ENCODE data around the gene ZSWIM1. TPM values are rescaled to one million over a fixed set of nuclear protein-coding genes. Genes with fewer than 3 reads are reported as not detected.

ZSWIM1 gene
- total and polyA plus RNA-seq, 2 of the 8 experiments (the other 6 are each of a cell fraction or from before 2014, with no cell fraction given): 14.1 to 15.6 TPM

GRCh38 chr20:45845452-45845851 is 35.6 kb upstream of the ZSWIM1 start:
- ChIA-PET CTCF (ENCODE audit: partially characterized antibody) (interaction anchor here (1.2 kb wide), 2 partner anchors 22 to 46 kb away, joined by 3 to 6 read pairs; no protein-coding TSS in a partner anchor), POLR2A (ENCODE audit: partially characterized antibody) (interaction anchor here (0.7 to 13.8 kb wide), 7 partner anchors 9 to 89 kb away, joined by 3 to 178 read pairs (median 5); partner anchors contain the start of genes ACOT8, PCIF1, SNX21 and ZSWIM1)
- no peak for FAIRE-seq

More at GRCh38 chr20:45845452-45845851, 35.6 kb upstream of the ZSWIM1 start:
- H3K79me1 ChIP-seq (ENCODE audit: low read depth, low read length): no peaks in the 10 kb centered on the region
- H4K91ac ChIP-seq (replicated peaks; ENCODE audit: insufficient read length, low read length): no peak overlapping the region
- peaks cover 15 to 61% (median 27%) of the 10 kb centered on the region in 4 experiments for H3K36me3 ChIP-seq (ENCODE audit: control insufficient read depth in 2 of 4, insufficient read depth in 4 of 4, low read length in 3 of 4)
- H3K4ac ChIP-seq (replicated peaks; ENCODE audit: insufficient read length, low read depth, low read length): no peak overlapping the region
- TF ChIP-seq MAX (IDR thresholded peaks at IDR 0.05): no peak
- no peak for TF ChIP-seq YY1 (IDR thresholded peaks at IDR 0.05; ENCODE audit: low read depth, low read length)
- no peak for TF ChIP-seq KDM1A (IDR thresholded peaks at IDR 0.05; ENCODE audit: borderline replicate concordance, low read length)
- TF ChIP-seq EZH2 (IDR thresholded peaks at IDR 0.05; ENCODE audit: low read depth, low read length, severe bottlenecking): no peak
- no peak for TF ChIP-seq BCL11A (IDR thresholded peaks at IDR 0.05; ENCODE audit: low read depth in 2 of 2, low read length in 2 of 2)
- TF ChIP-seq TAF1 (IDR thresholded peaks at IDR 0.05; ENCODE audit: low read depth, low read length): no peak
- TF ChIP-seq EP300 (IDR thresholded peaks at IDR 0.05; ENCODE audit: borderline replicate concordance in 1 of 2, low read depth in 2 of 2, low read length in 2 of 2): no peak
- no peak for TF ChIP-seq POU5F1 (IDR thresholded peaks at IDR 0.05; ENCODE audit: low read depth, low read length)
- TF ChIP-seq E2F6 (IDR thresholded peaks at IDR 0.05): no peak
- TF ChIP-seq PHF8 (conservative IDR thresholded peaks at IDR 0.05; ENCODE audit: low read depth, low read length): no peak
- no peak for TF ChIP-seq SP4 (IDR thresholded peaks at IDR 0.05; ENCODE audit: low read length)
- no peak for TF ChIP-seq EGR1 (IDR thresholded peaks at IDR 0.05; ENCODE audit: borderline replicate concordance, low read depth, low read length)
- TF ChIP-seq POLR2A (IDR thresholded peaks at IDR 0.05; ENCODE audit: control extremely low read depth in 1 of 2, low read depth in 2 of 2, low read length in 2 of 2): no peak
- H2BK120ac ChIP-seq (replicated peaks; ENCODE audit: low read depth, low read length): no peak overlapping the region
- no peaks in the 10 kb centered on the region; a peak in 1 of 4 replicates for H3K79me2 ChIP-seq (ENCODE audit: control insufficient read depth in 1 of 2, insufficient read depth in 2 of 2, low read length in 2 of 2)
- no peak overlapping the region for H3K9ac ChIP-seq (replicated peaks in 1 of 4; ENCODE audit: extremely low read depth in 1 of 4, low read depth in 3 of 4, low read length in 3 of 4)
- H2BK20ac ChIP-seq (ENCODE audit: low read length): no peak overlapping the region
- no peak overlapping the region for H3K23ac ChIP-seq (ENCODE audit: insufficient read length)
- H2AFZ ChIP-seq (ENCODE audit: low read length): no peak overlapping the region
- no peak overlapping the region for H3K56ac ChIP-seq (replicated peaks; ENCODE audit: insufficient read length, low read depth, low read length)
- H3K4me2 ChIP-seq (ENCODE audit: insufficient read depth in 1 of 2, low read depth in 2 of 2, low read length in 2 of 2): no peak overlapping the region
- no peak overlapping the region for H4K5ac ChIP-seq (ENCODE audit: insufficient read length, low read depth, low read length)
- H3K27ac ChIP-seq (ENCODE audit: low read depth, low read length): no peak overlapping the region
- H2BK5ac ChIP-seq (ENCODE audit: low read depth, low read length): no peak overlapping the region
- H3K4me1 ChIP-seq (replicated peaks in 1 of 4; ENCODE audit: control insufficient read depth in 3 of 4, insufficient read depth in 4 of 4, low read length in 3 of 4): no peaks in the 10 kb centered on the region
- no peak overlapping the region for H3K14ac ChIP-seq (ENCODE audit: insufficient read length)
- no peak for DNase-seq (ENCODE audit: low read depth in 1 of 2, low spot score in 2 of 2)
- H2AK5ac ChIP-seq (ENCODE audit: low read depth, low read length): no peak overlapping the region
- no peak overlapping the region for H3K18ac ChIP-seq (ENCODE audit: extremely low read depth, low read length)
- no peak overlapping the region for H4K8ac ChIP-seq (ENCODE audit: extremely low read depth, insufficient read depth, low read length)
- H3K9me3 ChIP-seq (ENCODE audit: insufficient read depth in 2 of 2, low read depth in 1 of 2, low read length in 1 of 2): no peaks in the 10 kb centered on the region
- H4K20me1 ChIP-seq (replicated peaks in 1 of 2; ENCODE audit: control insufficient read depth in 1 of 2, insufficient read depth in 2 of 2, low read length in 2 of 2): no peaks in the 10 kb centered on the region
- H3K23me2 ChIP-seq (ENCODE audit: low read depth, low read length): no peaks in the 10 kb centered on the region
- no peak overlapping the region for H2BK15ac ChIP-seq (ENCODE audit: low read length)
- no peak overlapping the region for H3K4me3 ChIP-seq (ENCODE audit: extremely low read depth in 1 of 4, insufficient read depth in 2 of 4, low read depth in 3 of 4, low read length in 4 of 4)
- no peak overlapping the region for H2BK12ac ChIP-seq (ENCODE audit: low read depth, low read length)
- no peaks in the 10 kb centered on the region for H3K27me3 ChIP-seq (replicated peaks in 1 of 4; ENCODE audit: control insufficient read depth in 3 of 4, extremely low read depth in 1 of 4, insufficient read depth in 3 of 4, low read length in 3 of 4)

Data from H1 (cell line).